ENCODE results near the gene DPP6. TPM values are rescaled to one million over a fixed set of nuclear protein-coding genes. Genes with fewer than 3 reads are reported as not detected.
"Not testable (repeated sequence)": the region's sequence is repeated elsewhere in the genome, so short reads cannot be mapped to it uniquely, and the experiment has no call there.

Gene DPP6
- total RNA-seq, 1 donor from 2014 or later: 1.2 TPM

- H3K4me3 ChIP-seq (ENCODE audit: low read depth, low read length): no peak overlapping the region
- DNase-seq (ENCODE audit: low read depth): no peak
- no peak for TF ChIP-seq CTCF (conservative IDR thresholded peaks at IDR 0.05; ENCODE audit: low read depth, low read length)
Observed at GRCh38 chr7:154677454-154677853, 625.3 kb downstream of the DPP6 start.

- H3K4me3 ChIP-seq (ENCODE audit: low read depth, low read length); DNase-seq (ENCODE audit: low read depth): not testable (repeated sequence)
Observed at GRCh38 chr7:154678001-154678550, 625.9 kb downstream of the DPP6 start.

GRCh38 chr7:154679379-154680053 lies 627.3 kb downstream of the DPP6 start:
- H3K4me3 ChIP-seq (ENCODE audit: low read depth, low read length): no peak overlapping the region
- no peak for DNase-seq (ENCODE audit: low read depth)
- TF ChIP-seq CTCF (conservative IDR thresholded peaks at IDR 0.05; ENCODE audit: low read depth, low read length): no peak

- no peak overlapping the region for H3K4me3 ChIP-seq (ENCODE audit: low read depth, low read length)
- DNase-seq (ENCODE audit: low read depth): no peak
- TF ChIP-seq CTCF (conservative IDR thresholded peaks at IDR 0.05; ENCODE audit: low read depth, low read length): no peak
Observed at GRCh38 chr7:154680894-154681659, 628.9 kb downstream of the DPP6 start.

GRCh38 chr7:154682003-154682402 lies 629.8 kb downstream of the DPP6 start:
- DNase-seq (ENCODE audit: low read depth): no peak
- H3K4me3 ChIP-seq (ENCODE audit: low read depth, low read length): no peak overlapping the region
- TF ChIP-seq CTCF (conservative IDR thresholded peaks at IDR 0.05; ENCODE audit: low read depth, low read length): no peak

GRCh38 chr7:154684666-154685563 lies 632.7 kb downstream of the DPP6 start:
- no peak for TF ChIP-seq CTCF (conservative IDR thresholded peaks at IDR 0.05; ENCODE audit: low read depth, low read length)
- no peak overlapping the region for H3K4me3 ChIP-seq (ENCODE audit: low read depth, low read length)
- DNase-seq (ENCODE audit: low read depth): no peak

- H3K4me3 ChIP-seq (ENCODE audit: low read depth, low read length): no peak overlapping the region
- no peak for TF ChIP-seq CTCF (conservative IDR thresholded peaks at IDR 0.05; ENCODE audit: low read depth, low read length)
- DNase-seq (ENCODE audit: low read depth): no peak
Observed at GRCh38 chr7:154685564-154685901, 633.3 kb downstream of the DPP6 start.
